Activated CD4-positive, alpha-beta T cell treated with anti-CD3 and anti-CD28 coated beads for 36 hours (primary cell): Measurements from ENCODE around the gene TSSC4. TPM values are rescaled to one million over a fixed set of nuclear protein-coding genes. Genes with fewer than 3 reads are reported as not detected.

Experiments
- total RNA-seq, 2 experiments: library from RNA; stranded (reverse); gene quantifications; one replicate each; pipeline ENCODE4 v1.2.3, GENCODE V29; 2021

TSSC4 gene
- total RNA-seq, 2 experiments from 2014 or later: 19.8 to 38.4 TPM

Other genes starting within 250 kb of the TSSC4 start
- gene INS, start 239.5 kb upstream of the TSSC4 start, total RNA-seq: not detected
- gene TH, start 228.9 kb upstream of the TSSC4 start, total RNA-seq: not detected
- gene ASCL2, start 130.2 kb upstream of the TSSC4 start, total RNA-seq: 1 to 10 TPM; 2.0 to 2.7 TPM
- 1 to 10 TPM; 6.7 to 8.3 TPM for gene C11orf21, start 98.8 kb upstream of the TSSC4 start, total RNA-seq
- 1 to 10 TPM; 6.0 to 7.6 TPM for gene TSPAN32, start 98.7 kb upstream of the TSSC4 start, total RNA-seq
- gene CD81, start 23.4 kb upstream of the TSSC4 start, total RNA-seq: 100 to 1,000 TPM; 118 to 145 TPM
- gene TRPM5, start 43.8 kb downstream of the TSSC4 start, total RNA-seq: under 1 TPM in 1 of 2 experiments, not detected in 1; 0.05 TPM
- gene KCNQ1, start 44.3 kb downstream of the TSSC4 start, total RNA-seq: 10 to 100 TPM in 1 of 2 experiments, 1 to 10 TPM in 1; 9.1 to 10.9 TPM